Calu3 (cell line): Measurements from ENCODE around the gene FAM200C. TPM values are rescaled to one million over a fixed set of nuclear protein-coding genes. Genes with fewer than 3 reads are reported as not detected.

Experiments used
- BruUV-seq: library from RNA; stranded (reverse); fragments of 400-500 nt; replicated peaks from 2 replicates; lab custom pipeline; 2021; lab: Mats Ljungman, UMichigan
- CTCF ChIA-PET: fragments of 300-600 bp; sonication (Branson Sonifier 250); formaldehyde crosslinking; loops from one replicate; lab custom pipeline; 2022; ENCODE audit warnings: antibody characterized with exemption; lab: Charles Lee
- DNase-seq: peaks from one replicate; pipeline ENCODE4 v3.0.0; 2022
- H3K27ac Mint-ChIP-seq: one replicate; pipeline ENCODE4 v1.8.0; 2022; ENCODE audit warnings: mixed read lengths; ENCODE audit not compliant: unreplicated experiment
- H3K27me3 Mint-ChIP-seq: one replicate; pipeline ENCODE4 v1.8.0; 2022; ENCODE audit warnings: mixed read lengths; ENCODE audit not compliant: unreplicated experiment
- H3K36me3 Mint-ChIP-seq: one replicate; pipeline ENCODE4 v1.8.0; 2022; ENCODE audit warnings: mild to moderate bottlenecking, moderate library complexity, mixed read lengths; ENCODE audit not compliant: insufficient read depth, unreplicated experiment
- H3K4me1 Mint-ChIP-seq: one replicate; pipeline ENCODE4 v1.8.0; 2022; ENCODE audit warnings: mild to moderate bottlenecking, low read depth, mixed read lengths; ENCODE audit not compliant: unreplicated experiment
- H3K4me3 Mint-ChIP-seq: one replicate; pipeline ENCODE4 v1.8.0; 2022; ENCODE audit warnings: mild to moderate bottlenecking, low read depth, moderate library complexity, mixed read lengths; ENCODE audit not compliant: unreplicated experiment
- H3K9me3 Mint-ChIP-seq: one replicate; pipeline ENCODE4 v1.8.0; 2022; ENCODE audit warnings: low read depth, mixed read lengths; ENCODE audit not compliant: unreplicated experiment
- CTCF ChIP-seq: fragments of 200-600 bp; IDR thresholded peaks from one replicate; pipeline ENCODE4 v1.8.0; 2022; ENCODE audit warnings: antibody characterized with exemption; ENCODE audit not compliant: unreplicated experiment
- intact Hi-C: fragments of 100-400 bp; cut with micrococcal nuclease; formaldehyde crosslinking; loops from one replicate; pipeline ENCODE4 v1.10.0; 2022; ENCODE audit not compliant: unreplicated experiment
- total RNA-seq: library from RNA; stranded (reverse); gene quantifications from 2 replicates; pipeline ENCODE4 v1.2.3, GENCODE V29; 2022

The FAM200C gene
- total RNA-seq, 1 experiment from 2014 or later: 7.5 TPM

GRCh38 chr5:160375701-160376100, 24.2 kb downstream of the FAM200C start:
- H3K36me3 Mint-ChIP-seq: no peaks in the 10 kb centered on the region
- DNase-seq: no peak
- no peaks in the 10 kb centered on the region for H3K9me3 Mint-ChIP-seq
- CTCF ChIA-PET: interaction anchor here (0.5 kb wide), 1 partner anchor 171 kb away, joined by 3 read pairs; no protein-coding TSS in a partner anchor
- no peak for TF ChIP-seq CTCF
- intact Hi-C loops: no loop called here
- H3K27me3 Mint-ChIP-seq: peaks cover 87% of the 10 kb centered on the region
- H3K4me1 Mint-ChIP-seq: no peaks in the 10 kb centered on the region
- H3K4me3 Mint-ChIP-seq: no peak overlapping the region
- no TSS peak for BruUV-seq
- H3K27ac Mint-ChIP-seq: no peak overlapping the region

GRCh38 chr5:160375166-160375565, 24.7 kb downstream of the FAM200C start:
- no peak for TF ChIP-seq CTCF
- Mint-ChIP-seq H3K36me3 (peaks cover 4% of the 10 kb centered on the region), H3K27me3 (peaks cover 87% of the 10 kb centered on the region), H3K4me1 (no peaks in the 10 kb centered on the region), H3K4me3 (no peak overlapping the region), H3K9me3 (no peaks in the 10 kb centered on the region), H3K27ac (no peak overlapping the region)
- no peak for DNase-seq
- intact Hi-C loops: no loop called here
- CTCF ChIA-PET: no interaction called here
- BruUV-seq: no TSS peak

GRCh38 chr5:160371294-160371693, 28.6 kb downstream of the FAM200C start:
- CTCF ChIA-PET: interaction anchor here (2.1 kb wide), 1 partner anchor 20 kb away, joined by 8 read pairs; no protein-coding TSS in a partner anchor

GRCh38 chr5:160370713-160371034, 29.2 kb downstream of the FAM200C start:
- peaks cover 2% of the 10 kb centered on the region for H3K9me3 Mint-ChIP-seq
- no peak for TF ChIP-seq CTCF
- intact Hi-C loops: no loop called here
- peak overlapping the region; percentile 71 for H3K4me3 Mint-ChIP-seq
- no peak overlapping the region for H3K27ac Mint-ChIP-seq
- peaks cover 85% of the 10 kb centered on the region for H3K27me3 Mint-ChIP-seq
- no TSS peak for BruUV-seq
- H3K36me3 Mint-ChIP-seq: peaks cover 6% of the 10 kb centered on the region
- DNase-seq: no peak
- CTCF ChIA-PET: interaction anchor here (0.7 to 2.1 kb wide), 4 partner anchors 11 to 349 kb away, joined by 4 to 8 read pairs (median 5); partner anchors contain the start of gene FAM200C
- peaks cover 9% of the 10 kb centered on the region for H3K4me1 Mint-ChIP-seq

More at GRCh38 chr5:160371294-160371693, 28.6 kb downstream of the FAM200C start:
- DNase-seq: no peak
- Mint-ChIP-seq H3K27me3 (peaks cover 91% of the 10 kb centered on the region), H3K36me3 (peaks cover 6% of the 10 kb centered on the region), H3K9me3 (peaks cover 2% of the 10 kb centered on the region), H3K4me1 (peaks cover 9% of the 10 kb centered on the region), H3K4me3 (no peak overlapping the region), H3K27ac (no peak overlapping the region)
- BruUV-seq: no TSS peak
- intact Hi-C loops: no loop called here
- TF ChIP-seq CTCF: no peak
